HG03469 (cell line): ENCODE data around the gene PDZD4.

Source experiments
- ATAC-seq: cut with Tn5 transposase; IDR thresholded peaks from one replicate; pipeline ENCODE4 v1.9.1; 2021; ENCODE audit warnings: mild to moderate bottlenecking, moderate library complexity, moderate number of reproducible peaks; ENCODE audit not compliant: unreplicated experiment

The PDZD4 gene

DNA sequence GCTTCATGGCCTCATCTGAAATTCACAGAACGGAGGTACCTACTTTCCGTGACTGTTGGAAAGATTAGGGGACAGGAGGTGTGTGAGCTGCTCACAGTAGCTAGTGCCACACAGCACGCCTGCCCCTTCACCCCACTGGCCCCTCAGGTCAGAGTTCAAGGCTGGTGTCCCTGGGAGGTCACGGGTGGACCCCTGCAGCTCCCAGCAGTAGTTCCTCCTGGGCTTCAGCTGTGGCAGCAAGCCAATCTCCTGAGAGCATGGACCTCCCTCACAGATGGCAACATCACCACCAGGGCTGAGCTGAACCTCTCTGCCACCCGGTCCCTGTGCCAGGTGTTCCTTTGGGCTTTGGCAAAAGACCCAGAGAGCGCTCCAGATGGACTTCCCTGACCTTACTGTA is 38.0 kb downstream of the PDZD4 start:
- no peak for ATAC-seq

DNA sequence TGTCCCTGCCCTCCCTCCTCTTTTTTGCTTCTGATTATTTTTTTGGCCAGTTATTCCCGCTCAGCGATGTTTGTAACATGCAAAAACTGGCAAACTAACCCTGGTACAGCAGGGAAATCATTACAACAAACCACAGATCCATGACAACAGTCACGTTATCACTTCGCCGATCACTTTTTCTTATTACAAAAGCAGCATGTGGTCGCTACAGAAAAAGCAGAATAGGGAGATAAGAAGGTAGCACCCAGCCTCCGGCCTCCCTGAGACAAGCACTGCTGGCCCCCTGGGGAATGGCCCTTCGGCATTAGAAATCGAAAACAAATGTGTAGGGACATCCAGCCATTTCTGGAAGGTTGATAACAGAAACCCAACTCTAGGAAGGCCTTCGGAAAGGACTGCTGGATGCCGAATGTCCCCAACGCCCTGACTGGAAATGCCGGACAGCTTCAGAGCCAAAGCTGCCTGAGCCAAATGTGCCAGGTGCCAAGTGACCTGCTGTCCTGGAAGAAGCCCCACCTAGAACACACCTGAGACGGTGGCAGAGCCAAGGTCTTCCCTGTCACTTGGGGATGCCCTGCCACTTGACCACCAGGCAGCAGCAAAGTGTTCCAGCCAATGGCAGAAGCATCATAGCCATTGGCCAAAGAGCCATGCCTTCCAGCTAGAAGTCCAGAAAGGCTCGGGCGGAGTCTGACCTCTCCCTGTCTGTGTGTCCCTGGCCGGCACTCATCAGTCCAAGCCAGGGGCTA is 39.1 kb downstream of the PDZD4 start:
- no peak for ATAC-seq

DNA sequence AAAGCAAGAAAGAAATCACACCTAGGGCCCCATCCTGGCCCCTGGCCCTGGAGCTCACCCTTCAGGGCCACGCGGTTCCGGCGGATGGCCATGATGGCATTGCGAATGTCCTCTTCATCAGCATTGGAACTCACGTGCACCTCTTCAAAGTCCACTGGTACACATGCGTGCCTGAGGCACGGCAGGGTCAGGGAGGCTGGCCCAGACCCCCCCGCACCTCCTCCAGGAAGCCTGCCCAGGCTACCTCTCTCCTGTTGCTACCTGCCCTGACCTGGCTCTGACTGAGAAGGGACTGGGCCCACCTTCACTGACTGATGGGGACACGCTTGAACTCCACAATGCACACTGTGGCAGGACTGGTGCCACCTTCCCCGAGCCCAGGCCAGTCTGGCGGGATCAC is 40.7 kb downstream of the PDZD4 start:
- ATAC-seq: no peak

DNA sequence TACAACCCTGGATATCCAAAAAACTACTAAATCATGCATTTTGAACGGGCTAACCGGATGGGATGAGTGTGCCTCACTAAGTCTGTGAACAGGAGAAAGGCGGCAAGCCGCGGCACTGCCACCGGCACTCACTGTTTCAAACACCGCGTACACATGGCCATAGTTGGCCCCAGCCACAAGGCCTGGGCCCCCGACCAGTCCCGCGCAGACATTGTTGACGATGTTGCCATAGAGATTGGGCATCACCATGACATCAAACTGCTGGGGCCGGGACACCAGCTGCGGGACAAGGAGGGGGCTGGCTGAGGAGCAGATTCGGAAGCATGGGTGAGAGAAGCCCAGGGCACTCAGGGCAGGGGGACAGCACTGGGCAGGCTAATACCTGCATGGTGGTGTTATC is 43.7 kb downstream of the PDZD4 start:
- ATAC-seq: no peak

DNA sequence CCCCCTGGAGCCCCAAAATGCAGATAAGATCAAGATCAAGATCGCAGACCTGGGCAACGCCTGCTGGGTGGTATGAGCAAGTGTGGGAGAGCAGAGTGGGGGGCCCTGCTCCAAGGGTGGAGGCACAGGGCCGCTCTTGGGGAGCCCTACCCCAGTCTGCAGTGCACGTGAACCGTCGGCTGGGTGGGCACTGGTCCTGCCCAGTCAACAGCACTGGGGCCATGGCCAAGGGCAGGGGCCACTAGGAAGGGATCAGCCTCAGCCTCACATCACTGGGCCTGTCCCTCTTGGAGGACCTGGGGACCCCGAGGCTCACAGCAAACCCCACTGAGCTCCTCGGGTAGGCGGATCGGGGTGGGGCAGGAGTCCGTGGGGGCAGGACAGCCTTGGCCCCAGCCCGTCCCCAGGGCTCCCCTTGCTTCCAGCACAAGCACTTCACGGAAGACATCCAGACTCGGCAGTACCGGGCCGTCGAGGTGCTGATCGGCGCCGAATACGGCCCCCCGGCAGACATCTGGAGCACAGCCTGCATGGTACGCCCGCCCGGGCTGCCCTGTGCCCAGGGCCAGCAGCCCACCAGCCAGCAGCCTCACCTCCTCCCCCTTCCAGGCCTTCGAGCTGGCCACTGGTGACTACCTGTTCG is 45.9 kb downstream of the PDZD4 start:
- ATAC-seq: no peak

DNA sequence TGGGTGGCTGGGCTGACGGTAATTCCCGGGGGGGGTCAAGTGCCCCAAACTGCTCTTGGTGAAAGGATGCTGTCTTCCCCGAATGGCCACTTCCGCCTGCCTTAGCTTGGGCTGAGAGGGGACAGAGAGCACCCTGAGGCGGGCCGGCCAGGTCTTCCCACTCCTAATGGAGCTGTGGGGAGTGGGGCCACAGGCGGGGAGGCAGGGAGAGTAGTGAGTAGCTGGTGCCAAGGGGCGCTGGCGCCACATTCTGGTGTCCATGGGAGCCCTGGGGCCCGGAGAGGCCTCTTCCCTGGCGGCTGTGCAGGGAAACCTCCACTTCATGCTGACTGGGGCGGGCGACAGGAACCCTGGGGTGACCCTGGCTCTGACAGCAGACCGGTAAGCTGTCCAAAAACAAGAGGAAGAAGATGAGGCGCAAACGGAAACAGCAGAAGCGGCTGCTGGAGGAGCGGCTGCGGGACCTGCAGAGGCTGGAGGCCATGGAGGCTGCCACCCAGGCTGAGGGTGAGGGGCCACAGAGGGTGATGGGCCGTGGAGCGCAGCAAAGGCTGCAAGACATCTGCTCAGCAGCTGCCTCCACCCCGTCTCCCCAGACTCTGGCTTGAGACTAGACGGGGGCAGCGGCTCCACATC is 46.8 kb downstream of the PDZD4 start:
- no peak for ATAC-seq

DNA sequence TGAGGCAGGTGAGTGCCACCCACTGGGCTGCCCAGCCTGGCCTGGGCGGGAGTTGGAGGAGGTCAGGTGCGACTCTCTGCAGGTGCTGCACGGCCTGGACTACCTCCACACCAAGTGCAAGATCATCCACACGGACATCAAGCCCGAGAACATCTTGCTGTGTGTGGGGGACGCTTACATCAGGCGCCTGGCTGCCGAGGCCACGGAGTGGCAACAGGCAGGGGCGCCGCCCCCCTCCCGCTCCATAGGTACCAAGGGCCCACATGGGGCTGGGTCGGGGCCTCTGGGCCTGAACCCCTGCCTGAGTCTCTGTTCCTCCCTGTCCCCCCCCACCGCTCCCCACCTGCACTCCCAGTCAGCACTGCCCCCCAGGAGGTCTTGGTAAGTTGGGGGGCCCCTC is 47.5 kb downstream of the PDZD4 start:
- no peak for ATAC-seq

DNA sequence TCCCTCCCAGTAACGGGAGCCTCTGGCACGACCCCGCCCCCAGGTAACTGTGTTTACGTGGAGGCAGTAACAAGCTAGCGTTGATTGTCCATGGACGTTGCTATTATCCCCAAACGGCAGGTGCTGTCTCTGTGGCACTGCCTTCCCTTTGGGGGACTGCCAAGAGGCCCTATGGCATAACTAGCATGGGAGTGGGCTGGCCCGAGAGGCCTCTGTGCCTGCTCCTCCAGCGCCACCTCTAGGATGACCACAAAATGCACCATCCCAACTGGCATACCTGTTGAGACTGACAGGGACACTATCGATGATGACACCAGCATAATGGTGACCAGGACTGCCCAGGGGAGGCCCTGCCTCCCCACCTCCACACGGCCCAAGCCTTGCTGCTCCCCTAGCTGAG is 48.0 kb downstream of the PDZD4 start:
- ATAC-seq: no peak

DNA sequence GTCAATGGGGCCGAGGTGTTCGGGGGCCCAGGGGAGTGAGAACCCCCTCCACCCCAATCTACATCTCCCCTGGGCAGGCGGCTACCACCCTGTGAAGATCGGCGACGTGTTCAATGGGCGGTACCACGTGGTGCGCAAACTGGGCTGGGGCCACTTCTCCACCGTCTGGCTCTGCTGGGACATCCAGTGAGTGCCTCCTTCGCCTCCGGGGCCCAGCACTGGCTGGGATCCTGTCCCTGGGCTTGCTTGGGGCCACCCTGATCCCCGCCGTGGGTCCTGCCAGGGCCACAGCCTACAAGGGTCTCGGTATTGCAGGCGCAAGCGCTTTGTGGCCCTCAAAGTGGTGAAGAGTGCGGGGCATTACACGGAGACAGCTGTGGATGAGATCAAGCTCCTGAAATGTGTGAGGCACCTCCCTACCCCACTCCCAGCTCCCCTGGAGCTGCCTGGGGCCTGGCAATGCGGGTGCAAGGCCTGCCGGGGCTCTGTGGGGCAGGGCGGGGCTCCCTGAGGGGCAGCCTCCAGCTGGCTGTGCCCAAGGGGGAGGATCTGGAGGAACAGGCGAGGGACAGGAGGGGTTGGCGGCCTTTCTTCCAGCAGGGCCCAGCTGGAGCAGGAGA is 48.8 kb downstream of the PDZD4 start:
- ATAC-seq: no peak

DNA sequence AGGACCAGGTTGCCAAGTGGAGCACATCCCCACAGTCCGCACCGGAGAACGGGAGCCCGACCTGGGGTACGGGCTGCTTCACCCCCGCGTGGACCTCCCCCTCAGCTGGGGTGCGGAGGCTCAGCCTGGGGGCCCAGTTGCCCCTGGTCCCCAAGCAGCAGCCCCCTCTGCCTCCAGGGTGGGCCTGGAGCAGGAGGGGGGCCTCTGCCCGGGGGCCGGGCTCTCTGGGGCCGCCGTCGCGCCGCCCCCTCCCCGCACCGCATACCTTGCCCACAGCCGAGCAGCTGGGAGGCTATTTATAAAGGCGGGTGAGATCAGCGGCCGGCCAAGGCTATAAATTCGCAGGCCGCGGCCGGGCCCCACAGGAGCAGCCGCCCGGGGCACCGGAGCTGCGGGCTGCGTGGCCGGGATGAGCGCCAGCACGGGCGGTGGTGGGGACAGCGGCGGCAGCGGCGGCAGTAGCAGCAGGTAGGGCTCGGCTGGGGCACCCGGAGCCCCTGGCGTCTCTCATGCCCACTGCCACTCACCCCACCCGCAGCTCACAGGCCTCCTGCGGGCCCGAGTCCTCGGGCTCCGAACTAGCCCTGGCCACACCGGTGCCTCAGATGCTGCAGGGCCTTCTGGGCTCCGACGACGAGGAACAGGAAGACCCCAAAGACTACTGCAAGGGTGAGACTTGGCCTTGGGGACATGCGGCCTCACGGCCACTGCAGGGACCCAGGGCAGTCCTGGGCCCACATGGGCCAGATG is 49.5 kb downstream of the PDZD4 start, which contains the start of gene SRPK3:
TSS of gene SRPK3 (plus strand) at position 364 of the 750 bp plus-strand sequence. CDS start at position 410, 46 bp downstream.
- no peak for ATAC-seq

DNA sequence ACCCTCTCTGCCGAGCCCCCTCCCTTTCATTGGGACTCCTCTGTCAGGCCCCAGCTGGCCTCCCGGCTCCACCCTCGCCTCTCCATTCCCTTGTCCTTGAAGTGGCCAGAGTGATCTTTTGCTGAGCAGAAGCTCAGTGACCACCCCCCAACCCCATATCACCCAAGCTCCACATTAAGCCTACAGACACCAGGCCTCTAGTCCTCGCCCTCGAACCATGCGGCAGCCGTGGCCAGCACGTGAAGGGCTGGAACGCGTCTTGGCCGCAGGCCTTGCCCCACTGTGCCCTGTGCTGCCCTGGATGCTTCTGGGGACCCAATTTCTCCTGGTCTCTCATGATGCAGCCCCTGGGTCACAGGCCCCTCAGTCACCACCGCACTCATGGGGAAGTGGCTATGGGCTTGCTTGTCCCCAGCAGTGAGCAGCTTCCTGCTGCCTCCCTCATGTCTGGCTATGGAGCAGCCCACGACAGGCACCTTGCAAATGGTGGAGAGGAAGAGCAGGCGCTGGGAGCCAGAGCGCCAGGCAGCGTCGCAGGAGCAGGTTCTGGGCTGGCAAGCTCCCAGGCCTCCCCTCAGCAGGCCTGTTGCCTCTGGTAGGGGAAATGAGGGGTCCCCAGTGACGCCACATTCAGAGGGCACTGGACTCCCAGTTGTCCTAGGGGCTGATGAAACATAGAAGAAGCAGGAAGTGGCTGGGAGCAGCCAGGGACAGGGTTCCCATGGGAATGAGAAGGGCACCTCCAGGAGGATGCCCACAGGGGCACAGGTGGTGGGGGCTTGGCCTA is 50.3 kb downstream of the PDZD4 start:
- ATAC-seq: no peak

DNA sequence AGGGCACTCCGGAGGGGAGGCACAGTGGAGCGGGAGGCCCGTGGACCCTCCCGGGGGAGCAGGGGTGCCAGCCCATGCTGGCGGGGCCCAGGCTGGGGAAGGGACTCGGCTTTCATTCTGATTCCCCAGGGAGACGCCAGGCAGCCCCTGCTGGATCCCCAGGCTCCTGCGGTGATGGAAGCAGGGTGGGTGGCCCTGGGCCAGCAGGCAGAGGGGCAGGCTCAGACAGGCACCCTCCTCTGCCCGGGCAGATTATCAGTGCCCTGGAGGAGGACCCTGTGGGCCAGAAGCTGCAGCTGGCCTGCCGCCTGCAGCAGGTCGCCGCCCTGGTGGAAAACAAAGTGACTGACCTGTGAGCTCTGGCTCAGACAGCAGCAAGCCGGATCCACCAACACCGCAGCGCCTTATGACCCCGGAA is 51.7 kb downstream of the PDZD4 start:
- ATAC-seq: no peak

DNA sequence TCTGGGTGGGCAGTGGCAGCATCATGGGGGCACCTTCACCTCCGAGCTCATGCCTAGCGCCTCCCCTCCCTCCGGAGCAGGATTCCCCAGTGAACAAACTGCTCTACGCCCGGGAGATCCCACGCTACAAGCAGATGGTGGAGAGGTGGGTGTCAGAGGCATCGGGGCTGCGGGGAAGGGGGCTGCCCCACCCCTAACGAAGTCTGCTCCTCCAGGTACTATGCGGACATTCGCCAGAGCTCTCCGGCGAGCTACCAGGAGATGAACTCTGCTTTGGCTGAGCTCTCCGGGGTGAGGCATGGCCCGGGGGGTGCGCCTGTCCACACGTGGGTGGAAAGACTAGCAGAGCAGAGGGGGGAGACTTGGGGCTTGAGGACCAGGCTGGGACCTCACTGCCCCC is 52.2 kb downstream of the PDZD4 start:
- no peak for ATAC-seq

DNA sequence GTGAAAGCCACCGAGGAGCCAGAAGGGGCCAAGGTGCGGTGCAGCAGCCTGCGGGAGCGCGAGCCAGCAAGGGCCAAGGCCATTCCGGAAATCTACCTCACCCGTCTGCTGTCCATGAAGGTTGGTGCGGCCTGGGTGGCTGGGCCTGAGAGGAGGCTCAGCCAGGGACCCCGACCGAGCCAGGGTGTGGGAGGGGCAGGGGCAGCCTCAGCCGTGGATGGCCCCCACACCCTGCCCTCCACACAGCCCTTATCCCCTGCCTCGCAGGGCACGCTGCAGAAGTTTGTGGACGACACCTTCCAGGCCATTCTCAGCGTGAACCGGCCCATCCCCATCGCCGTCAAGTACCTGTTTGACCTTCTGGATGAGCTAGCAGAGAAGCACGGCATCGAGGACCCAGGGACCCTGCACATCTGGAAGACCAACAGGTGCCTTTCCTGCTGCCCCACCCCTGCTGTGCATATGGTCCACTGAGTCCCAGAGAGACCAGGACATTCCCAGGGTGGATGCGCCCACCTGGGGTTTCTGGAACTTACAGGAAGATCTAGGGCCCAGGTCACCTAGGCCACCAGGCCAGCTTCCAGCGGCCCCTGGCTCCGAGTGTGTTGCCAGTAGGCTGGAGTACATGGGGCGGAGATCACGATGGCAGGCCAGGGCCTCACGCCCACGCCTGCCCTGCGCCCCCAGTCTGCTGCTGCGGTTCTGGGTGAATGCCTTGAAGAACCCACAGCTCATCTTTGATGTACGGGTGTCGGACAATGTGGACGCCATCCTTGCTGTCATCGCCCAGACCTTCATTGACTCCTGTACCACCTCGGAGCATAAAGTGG is 52.9 kb downstream of the PDZD4 start:
- no peak for ATAC-seq

DNA sequence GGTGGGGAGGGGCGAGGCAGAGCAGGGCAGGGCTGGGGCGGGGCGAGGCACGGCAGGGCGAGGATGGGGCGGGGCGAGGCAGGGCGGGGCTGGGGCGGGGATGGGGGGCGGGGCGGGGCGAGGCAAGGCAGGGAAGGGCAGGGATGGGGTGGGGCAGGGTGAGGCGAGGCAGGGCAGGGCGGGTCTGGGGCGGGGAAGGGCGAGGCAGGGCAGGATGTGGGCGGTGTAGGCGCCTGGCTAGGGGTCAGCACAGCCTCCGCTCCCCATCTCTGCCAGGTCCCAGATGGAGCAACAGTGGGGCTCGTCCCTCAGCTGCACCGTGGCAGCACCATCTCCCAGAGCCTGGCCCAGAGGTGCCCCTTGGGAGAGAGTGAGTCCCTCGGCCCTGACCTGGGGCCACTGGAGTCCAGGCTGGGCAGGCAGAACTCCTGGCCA is 53.7 kb downstream of the PDZD4 start:
- ATAC-seq: no peak

DNA sequence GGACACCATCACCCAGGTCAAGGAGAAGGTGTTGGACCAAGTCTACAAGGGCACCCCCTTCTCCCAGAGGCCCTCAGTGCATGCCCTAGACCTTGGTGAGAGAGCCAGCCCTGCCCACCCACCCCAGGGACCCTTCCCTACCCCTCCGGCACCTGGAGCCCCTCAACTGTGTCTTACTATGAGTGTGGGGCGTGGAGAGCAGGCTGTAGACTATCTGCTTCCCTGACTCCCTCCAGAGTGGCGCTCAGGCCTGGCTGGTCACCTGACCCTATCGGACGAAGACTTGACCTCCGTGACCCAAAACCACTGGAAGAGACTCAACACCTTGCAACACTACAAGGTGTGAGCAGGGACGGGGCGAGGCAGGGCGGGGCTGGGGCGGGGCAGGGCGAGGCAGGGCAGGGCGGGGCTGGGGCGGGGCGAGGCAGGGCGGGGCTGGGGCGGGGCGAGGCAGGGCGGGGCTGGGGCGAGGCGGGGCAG is 54.2 kb downstream of the PDZD4 start:
- ATAC-seq: no peak

DNA sequence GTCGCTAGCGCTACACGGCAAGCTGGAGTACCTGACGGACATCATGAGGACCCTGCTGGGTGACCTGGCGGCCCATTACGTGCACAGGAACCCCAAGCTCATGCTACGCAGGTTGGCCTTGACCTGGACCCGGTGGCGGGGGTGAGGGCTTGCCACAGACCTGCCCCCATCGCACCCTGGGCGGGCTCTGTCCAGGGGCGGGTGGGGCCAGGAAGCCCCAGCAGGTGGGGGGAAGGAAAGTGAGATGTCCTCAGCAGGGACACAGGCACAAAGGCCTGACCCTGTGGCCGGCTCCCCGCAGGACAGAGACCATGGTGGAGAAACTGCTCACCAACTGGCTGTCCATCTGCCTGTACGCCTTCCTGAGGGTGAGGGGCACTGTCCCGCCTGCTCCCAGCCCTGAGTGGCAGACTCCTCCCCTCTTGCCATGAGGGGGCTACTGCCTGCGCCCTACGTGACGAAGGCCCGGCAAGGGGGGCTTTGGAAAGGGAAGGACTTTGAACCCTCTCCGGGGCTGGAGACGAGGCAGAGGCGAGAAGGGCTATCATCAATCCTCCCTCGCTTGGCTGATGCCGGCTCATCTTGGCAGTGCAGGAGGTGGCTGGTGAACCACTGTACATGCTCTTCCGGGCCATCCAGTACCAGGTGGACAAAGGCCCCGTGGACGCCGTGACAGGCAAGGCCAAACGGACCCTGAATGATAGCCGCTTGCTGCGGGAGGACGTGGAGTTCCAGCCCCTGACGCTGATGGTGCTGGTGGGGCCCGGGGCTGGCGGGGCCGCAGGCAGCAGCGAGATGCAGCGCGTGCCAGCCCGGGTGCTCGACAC is 54.8 kb downstream of the PDZD4 start:
- no peak for ATAC-seq

DNA sequence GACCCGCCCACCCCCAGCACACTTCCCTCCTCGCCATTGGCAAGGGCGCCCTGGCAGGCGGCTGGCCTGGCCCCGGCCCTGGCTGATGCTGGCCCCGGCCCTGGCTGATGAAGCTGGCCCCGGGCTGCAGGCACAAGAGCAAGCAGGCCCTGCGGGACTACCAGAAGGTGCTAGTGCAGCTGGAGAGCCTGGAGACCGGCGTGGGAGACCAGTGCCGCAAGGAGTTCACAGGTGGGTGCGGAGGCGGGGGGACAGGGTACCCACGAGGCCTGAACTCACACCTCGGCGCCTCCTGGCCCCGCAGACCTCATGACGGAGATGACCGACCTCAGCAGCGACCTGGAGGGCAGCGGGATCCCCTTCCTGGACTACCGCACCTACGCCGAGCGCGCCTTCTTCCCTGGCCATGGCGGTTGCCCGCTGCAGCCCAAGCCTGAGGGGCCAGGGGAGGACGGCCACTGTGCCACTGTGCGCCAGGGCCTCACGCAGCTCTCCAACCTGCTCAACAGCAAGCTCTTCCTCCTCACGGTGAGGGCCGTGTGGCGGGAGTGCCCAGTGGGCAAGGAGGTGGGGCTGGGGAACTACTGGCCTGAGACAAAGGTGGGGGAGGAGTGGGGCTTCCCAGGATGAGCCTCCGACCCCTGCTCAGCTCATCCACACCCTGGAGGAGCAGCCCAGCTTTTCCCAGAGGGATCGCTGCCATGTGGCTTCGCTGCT is 55.6 kb downstream of the PDZD4 start:
- ATAC-seq: no peak
